Thyroid gland (tissue), 4 donors: Measurements from ENCODE around the gene RGR.

ENCODE experiments used
- CTCF ChIP-seq, 6 experiments: fragments of 200-600 bp in 3 of 6; fragments of 450-650 bp in 3 of 6; sonication (generic) in 3 of 6; IDR thresholded peaks; one replicate each; pipeline ENCODE4 v1.5.1; 2016 to 2019; ENCODE audit warnings: antibody characterized with exemption in 6 of 6, mild to moderate bottlenecking in 2 of 6, inconsistent platforms in 1 of 6, moderate library complexity in 1 of 6
- POLR2A ChIP-seq, 2 donors: fragments of 450-650 bp; IDR thresholded peaks; one replicate each; pipeline ENCODE4 v1.6.1; 2017; ENCODE audit warnings: antibody characterized with exemption in 2 of 2, mild to moderate bottlenecking in 2 of 2, moderate library complexity in 1 of 2

GRCh38 chr10:84290235-84290634 is 45.4 kb downstream of the RGR start:
- TF ChIP-seq CTCF (IDR thresholded peaks at IDR 0.05) (no peak), POLR2A (IDR thresholded peaks at IDR 0.05) (no peak)
